ENCODE data around the gene EXOSC6.
"Not testable (repeated sequence)": the region's sequence is repeated elsewhere in the genome, so short reads cannot be mapped to it uniquely, and the experiment has no call there.

The EXOSC6 gene

GRCh38 chr16:70254180-70254964, 2.6 kb upstream of the EXOSC6 start:
- no peak for DNase-seq

DNA sequence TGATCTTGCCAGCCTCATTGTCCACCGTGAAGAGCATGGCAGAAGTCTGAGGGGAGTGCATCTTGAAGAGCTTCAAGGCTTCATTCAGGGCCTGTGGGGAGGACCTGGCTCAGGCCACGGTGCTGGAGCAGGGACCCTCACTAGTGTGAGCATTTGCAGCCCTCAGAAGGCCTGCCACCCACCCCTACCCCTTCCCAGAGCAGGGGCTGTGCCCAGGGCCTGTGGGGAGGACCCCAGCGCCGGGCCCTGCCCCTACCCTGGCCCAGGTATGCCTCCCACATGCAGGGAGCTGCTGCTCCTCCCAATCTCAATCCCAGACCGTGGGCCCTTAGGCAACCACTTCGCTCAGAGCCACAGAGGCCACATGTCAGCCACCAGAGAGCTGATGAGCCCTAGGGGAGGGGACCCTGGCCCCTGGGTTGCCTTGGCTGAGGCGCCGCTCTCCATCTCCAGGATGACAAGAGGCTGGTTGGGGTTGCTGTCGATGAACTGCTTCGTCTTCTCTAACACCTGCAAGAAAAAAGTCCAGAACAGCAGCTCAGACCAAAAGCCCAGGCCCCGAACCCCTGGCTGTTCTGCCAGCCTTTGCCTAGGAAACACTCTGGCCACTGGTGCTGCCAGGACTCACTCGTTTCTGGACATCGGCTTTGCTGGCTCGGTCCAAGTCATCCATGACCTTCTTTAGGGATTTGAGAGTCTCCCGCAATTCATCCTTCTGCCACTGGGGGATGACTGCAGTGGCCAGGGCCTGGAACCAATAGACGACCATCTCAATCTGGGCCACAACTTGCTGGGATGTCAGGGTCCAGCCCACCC, 1.8 kb upstream of the EXOSC6 start:
- DNase-seq = peak; percentile 14

DNA sequence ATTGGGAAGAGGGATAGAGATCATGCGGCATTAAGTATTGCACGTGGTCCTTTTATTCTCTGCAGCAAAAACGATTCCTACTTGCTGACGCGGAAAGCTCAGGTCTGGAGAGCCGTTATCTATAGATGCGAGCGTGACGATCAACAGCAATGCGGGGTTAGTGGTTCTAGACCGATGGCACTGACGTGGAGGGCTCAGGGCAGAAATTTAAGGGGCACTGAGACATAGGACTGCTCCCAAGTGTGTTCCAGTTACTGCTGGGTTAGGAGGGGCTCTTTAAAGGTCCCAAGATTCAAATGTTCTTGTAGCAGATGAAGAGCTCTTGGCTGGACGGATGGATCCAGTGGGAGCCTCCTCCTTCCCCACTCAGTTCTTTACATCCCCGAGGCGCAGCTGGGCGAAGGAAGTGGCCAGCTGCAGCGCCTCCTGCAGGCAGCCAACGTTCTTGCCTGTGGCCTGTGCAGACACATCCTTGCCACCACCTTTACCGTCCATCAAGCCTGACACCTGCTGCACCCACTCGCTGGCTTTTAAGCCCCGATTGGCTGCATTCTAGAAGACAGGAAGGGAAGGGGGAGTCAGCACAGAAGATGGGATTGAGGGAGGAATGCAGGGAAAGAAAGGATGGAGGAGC, 732 bp upstream of the EXOSC6 start:
- DNase-seq = no peak

GRCh38 chr16:70250748-70251628, 752 bp downstream of the EXOSC6 start:
- no peak for DNase-seq

GRCh38 chr16:70249697-70250096, 2.0 kb downstream of the EXOSC6 start:
- not testable (repeated sequence) for DNase-seq

DNA sequence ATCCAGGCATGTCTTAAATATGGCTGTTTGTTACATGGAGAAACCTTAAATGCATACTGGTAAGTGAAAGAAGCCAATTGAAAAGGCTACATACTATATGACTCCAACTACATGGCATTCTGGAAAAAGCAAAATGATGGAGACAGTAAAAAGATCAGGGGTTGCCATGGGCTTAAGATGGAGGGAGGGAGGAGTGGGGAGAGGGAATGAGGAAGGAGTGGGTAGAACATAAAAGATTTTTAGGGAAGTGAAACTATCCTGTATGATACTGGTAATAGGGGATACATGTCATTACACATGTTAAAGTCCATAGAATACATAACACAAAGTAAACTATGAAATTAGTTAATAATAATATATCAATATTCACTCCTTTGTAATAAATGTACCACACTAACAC, 13.0 kb downstream of the EXOSC6 start:
- DNase-seq = peak; percentile 71

DNA sequence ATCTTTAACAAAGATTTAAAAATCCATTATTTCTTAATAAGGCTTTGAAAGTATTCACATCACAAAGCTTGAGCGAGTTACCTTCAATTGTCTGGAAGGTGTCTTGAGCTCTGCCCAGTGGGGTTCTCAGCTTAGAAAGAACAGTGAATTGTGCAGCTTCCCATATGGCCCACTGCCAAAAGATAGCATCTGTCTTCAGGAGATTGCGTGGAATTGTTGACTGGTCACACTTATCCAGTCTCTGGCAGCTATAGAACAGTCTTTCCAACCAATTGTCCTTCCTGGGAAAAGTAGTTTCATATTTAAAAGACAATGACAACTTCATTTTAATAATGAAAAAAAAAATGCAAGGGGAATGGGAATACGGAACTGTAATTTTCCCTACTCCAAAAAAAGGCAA, 19.9 kb downstream of the EXOSC6 start:
- not testable (repeated sequence) for DNase-seq

DNA sequence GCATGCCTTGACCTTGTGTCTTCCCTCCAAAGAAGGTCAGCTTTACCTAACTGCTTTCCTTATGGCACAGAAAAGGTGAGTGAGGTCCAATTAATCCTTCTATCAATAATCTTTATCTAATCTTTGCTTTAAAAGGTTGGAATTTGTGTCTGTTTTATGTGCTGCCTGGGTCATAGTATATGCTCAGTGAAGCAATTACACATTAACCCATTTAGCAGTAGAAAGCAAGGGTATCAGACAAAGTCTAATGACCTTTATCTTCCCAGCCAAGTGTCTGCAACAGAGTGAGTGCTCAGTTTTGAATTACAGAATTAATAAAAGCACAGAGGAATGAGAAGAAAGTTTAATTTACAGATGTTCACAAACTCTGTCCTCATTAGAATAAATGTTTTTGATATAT, 25.7 kb downstream of the EXOSC6 start:
- not testable (repeated sequence) for DNase-seq

DNA sequence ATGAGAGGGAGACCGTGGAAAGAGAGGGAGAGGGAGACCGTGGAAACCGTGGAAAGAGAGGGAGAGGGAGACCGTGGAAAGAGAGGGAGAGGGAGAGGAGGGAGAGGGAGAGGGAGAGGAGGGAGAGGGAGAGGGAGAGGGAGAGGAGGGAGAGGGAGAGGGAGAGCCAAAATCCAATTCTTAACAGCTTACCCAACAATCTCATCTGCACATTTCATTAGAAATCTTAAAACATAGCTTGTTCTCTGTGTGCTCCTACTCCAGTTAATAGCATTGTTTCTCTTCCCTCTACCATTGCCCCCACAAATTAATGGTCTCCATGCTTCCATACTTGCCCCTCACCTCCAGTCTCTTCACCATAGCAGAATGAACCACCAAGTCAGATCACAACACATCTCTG, 26.3 kb downstream of the EXOSC6 start:
- not testable (repeated sequence) for DNase-seq

DNA sequence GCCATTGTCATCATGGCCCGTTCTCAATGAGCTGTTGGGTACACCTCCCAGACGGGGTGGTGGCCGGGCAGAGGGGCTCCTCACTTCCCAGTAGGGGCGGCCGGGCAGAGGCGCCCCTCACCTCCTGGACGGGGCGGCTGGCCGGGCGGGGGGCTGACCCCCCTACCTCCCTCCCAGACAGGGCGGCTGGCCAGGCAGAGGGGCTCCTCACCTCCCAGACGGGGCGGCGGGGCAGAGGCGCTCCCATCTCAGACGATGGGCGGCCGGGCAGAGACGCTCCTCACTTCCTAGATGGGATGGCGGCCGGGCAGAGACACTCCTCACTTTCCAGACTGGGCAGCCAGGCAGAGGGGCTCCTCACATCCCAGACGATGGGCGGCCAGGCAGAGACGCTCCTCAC, 27.1 kb downstream of the EXOSC6 start:
- DNase-seq = not testable (repeated sequence)

GRCh38 chr16:70223971-70224513, 27.7 kb downstream of the EXOSC6 start:
- not testable (repeated sequence) for DNase-seq

DNA sequence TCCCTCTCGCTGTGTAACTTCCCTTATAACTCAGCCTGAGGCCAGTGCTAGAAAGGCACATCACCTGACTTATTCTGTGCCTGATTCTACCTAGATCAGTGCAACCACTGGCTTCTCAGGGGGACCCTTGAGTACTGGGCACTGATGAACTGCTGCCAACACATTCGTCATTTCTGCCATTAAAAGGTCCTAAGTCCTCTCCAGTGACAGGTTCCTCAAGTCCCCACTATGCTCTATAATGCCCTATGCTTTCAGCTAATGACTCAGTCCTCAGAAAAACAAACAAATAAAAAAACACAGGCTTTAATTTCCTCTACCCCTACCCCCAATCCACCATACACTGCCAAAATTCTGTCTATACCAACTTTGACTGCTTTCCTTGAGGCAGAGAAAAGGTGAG, 28.5 kb downstream of the EXOSC6 start:
- DNase-seq = not testable (repeated sequence)

- DNase-seq = not testable (repeated sequence)
These were observed 29.2 kb downstream of the EXOSC6 start for GRCh38 chr16:70222574-70222973.

GRCh38 chr16:70218586-70218985, 33.2 kb downstream of the EXOSC6 start:
- DNase-seq = not testable (repeated sequence)

- not testable (repeated sequence) for DNase-seq
These were observed 45.4 kb downstream of the EXOSC6 start for GRCh38 chr16:70206382-70206781.

GRCh38 chr16:70204668-70205405, 46.9 kb downstream of the EXOSC6 start:
- not testable (repeated sequence) for DNase-seq

- DNase-seq = not testable (repeated sequence)
These were observed 47.7 kb downstream of the EXOSC6 start for GRCh38 chr16:70204010-70204409.

- DNase-seq = not testable (repeated sequence)
These were observed 48.2 kb downstream of the EXOSC6 start for GRCh38 chr16:70203508-70203907.

DNA sequence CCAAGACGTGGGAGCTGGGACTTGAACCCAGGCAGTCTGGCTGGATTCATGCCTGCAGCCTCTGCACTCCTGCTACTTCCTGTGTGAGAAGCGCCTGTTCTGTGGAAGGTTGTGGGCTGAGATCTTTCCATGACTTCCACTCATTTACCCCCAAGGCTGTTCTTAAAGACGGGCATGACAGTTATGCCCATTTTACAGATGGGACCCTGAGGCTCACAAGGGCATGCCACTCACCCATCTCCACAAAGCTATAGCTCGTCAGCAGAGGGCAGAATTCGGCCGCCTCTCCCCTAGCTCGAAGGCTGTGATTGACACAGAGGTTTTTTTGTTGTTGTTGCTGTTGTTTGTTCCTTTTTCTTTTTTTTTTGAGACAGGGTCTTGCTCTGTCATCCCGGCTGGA, 51.7 kb downstream of the EXOSC6 start:
- not testable (repeated sequence) for DNase-seq

GRCh38 chr16:70199170-70199569, 52.6 kb downstream of the EXOSC6 start:
- DNase-seq = not testable (repeated sequence)

GRCh38 chr16:70198666-70199065, 53.1 kb downstream of the EXOSC6 start:
- DNase-seq = not testable (repeated sequence)
